NCI-H345 (cell line): ENCODE data around the gene HPD.
"Not testable (repeated sequence)": the region's sequence is repeated elsewhere in the genome, so short reads cannot be mapped to it uniquely, and the experiment has no call there.

ENCODE experiments used
- DNase-seq: peaks from one replicate; lab custom pipeline; 2025; lab: John Stamatoyannopoulos, UW

Gene HPD

GRCh38 chr12:121798787-121799155 lies 59.9 kb downstream of the HPD start:
- DNase-seq, result no peak

- peak; percentile 95 for DNase-seq
Observed at GRCh38 chr12:121797937-121798786, 60.5 kb downstream of the HPD start.

- DNase-seq, result peak; percentile 78
Observed at GRCh38 chr12:121796855-121797751, 61.6 kb downstream of the HPD start.

- peak; percentile 76 for DNase-seq
Observed at GRCh38 chr12:121795034-121795968, 63.4 kb downstream of the HPD start.

GRCh38 chr12:121794534-121795033 lies 64.1 kb downstream of the HPD start:
- DNase-seq, result peak; percentile 67

- DNase-seq, result peak; percentile 79
Observed at GRCh38 chr12:121793838-121794533, 64.7 kb downstream of the HPD start.

GRCh38 chr12:121793440-121793837 lies 65.2 kb downstream of the HPD start, which contains the start of gene RHOF:
TSS of gene RHOF (minus strand) at chr12:121793688. CDS start at chr12:121793633, 55 bp downstream.
- no peak for DNase-seq

GRCh38 chr12:121792607-121793439 lies 65.8 kb downstream of the HPD start:
- DNase-seq, result no peak

- DNase-seq, result no peak
Observed at GRCh38 chr12:121791671-121792551, 66.7 kb downstream of the HPD start.

GRCh38 chr12:121790785-121791184 lies 67.9 kb downstream of the HPD start:
- DNase-seq, result not testable (repeated sequence)

- DNase-seq, result no peak
Observed at GRCh38 chr12:121789800-121790728, 68.6 kb downstream of the HPD start.
